MG63 (cell line): Measurements from ENCODE around the gene DNAJC18. TPM values are rescaled to one million over a fixed set of nuclear protein-coding genes. Genes with fewer than 3 reads are reported as not detected.
"Not testable (repeated sequence)": the region's sequence is repeated elsewhere in the genome, so short reads cannot be mapped to it uniquely, and the experiment has no call there.

Source experiments
- DNase-seq: peaks from one replicate; pipeline ENCODE4 v3.0.0-alpha.2; 2020
- H3K27me3 ChIP-seq: fragments of 250-450 bp; sonication (Bioruptor Pico); 2 replicates; pipeline ENCODE4 v1.5.1; 2020; ENCODE audit warnings: mild to moderate bottlenecking, moderate library complexity
- H3K36me3 ChIP-seq: fragments of 250-450 bp; sonication (Bioruptor Pico); 2 replicates; pipeline ENCODE4 v1.5.1; 2020; ENCODE audit warnings: mild to moderate bottlenecking, moderate library complexity
- H3K4me3 ChIP-seq: fragments of 250-450 bp; sonication (Bioruptor Pico); 2 replicates; pipeline ENCODE4 v1.5.1; 2020; ENCODE audit warnings: mild to moderate bottlenecking, moderate library complexity
- H3K9me3 ChIP-seq: fragments of 250-450 bp; sonication (Bioruptor Pico); 2 replicates; pipeline ENCODE4 v1.5.1; 2020; ENCODE audit warnings: mild to moderate bottlenecking, moderate library complexity
- total RNA-seq: library from RNA; depleted of rRNA; stranded (reverse); fragments of >200 nt; shearing (Covaris generic); gene quantifications from 2 replicates; pipeline ENCODE4 v1.2.3, GENCODE V29; 2014; ENCODE audit warnings: low replicate concordance

Gene DNAJC18
- total RNA-seq, 1 experiment from 2014 or later: not detected

GRCh38 chr5:139446956-139447779 lies 7.8 kb upstream of the DNAJC18 start:
- Histone ChIP-seq H3K4me3 (no peak overlapping the region), H3K9me3 (no peaks in the 10 kb centered on the region), H3K27me3 (no peaks in the 10 kb centered on the region), H3K36me3 (no peaks in the 10 kb centered on the region)
- DNase-seq: no peak

DNA sequence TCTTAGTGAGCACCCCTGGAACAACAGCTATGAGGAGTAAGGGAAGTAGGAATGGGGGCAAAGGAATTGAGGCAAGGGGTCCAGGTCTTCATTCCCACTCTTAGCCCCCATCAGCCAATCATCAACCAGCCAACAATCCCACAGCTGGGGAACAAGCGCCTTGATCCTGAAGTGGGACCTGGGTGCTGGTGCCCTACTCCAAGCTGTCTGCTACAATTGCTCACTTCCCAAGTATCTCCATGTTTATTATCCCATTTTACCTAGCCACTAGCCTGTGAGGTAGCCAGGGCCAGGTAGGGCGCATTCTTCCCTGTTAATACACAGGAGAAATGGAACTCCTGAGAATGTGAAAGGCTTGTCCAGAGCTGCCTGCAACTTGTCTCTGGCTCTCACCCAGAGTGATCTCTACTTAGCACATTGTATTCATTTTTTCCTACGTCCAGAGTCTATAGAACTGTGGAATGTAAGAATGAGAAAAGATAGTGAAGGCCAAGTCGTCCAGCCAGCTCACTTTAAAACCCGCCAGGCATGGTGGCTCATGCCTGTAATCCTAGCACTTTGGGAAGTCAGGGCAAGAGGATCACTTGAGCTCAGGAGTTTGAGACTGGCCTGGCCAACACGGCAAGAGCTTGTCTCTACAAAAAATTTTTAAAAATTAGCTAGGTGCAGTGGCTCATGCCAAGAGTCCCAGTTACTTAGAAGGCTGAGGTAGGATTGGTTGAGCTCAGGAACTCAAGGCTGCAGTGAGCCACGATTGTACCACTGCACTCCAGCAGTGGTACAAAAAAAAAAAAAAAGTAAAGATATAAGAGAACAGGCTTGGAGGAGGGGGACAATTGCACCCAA lies 6.2 kb upstream of the DNAJC18 start:
- DNase-seq: peak; percentile 80
- Histone ChIP-seq H3K4me3 (no peak overlapping the region), H3K36me3 (no peaks in the 10 kb centered on the region), H3K9me3 (no peaks in the 10 kb centered on the region), H3K27me3 (no peaks in the 10 kb centered on the region)

GRCh38 chr5:139443831-139444453 lies 4.6 kb upstream of the DNAJC18 start:
- Histone ChIP-seq H3K9me3 (no peaks in the 10 kb centered on the region), H3K36me3 (no peaks in the 10 kb centered on the region), H3K4me3 (no peak overlapping the region), H3K27me3 (no peaks in the 10 kb centered on the region)
- DNase-seq: no peak

GRCh38 chr5:139440416-139440815 lies 1.1 kb upstream of the DNAJC18 start:
- H3K36me3 ChIP-seq, DNase-seq, H3K4me3 ChIP-seq, H3K9me3 ChIP-seq, H3K27me3 ChIP-seq: not testable (repeated sequence)

GRCh38 chr5:139438707-139439012 lies 665 bp downstream of the DNAJC18 start:
- no peaks in the 10 kb centered on the region for H3K36me3 ChIP-seq
- H3K9me3 ChIP-seq: no peaks in the 10 kb centered on the region
- H3K27me3 ChIP-seq: no peaks in the 10 kb centered on the region
- no peak overlapping the region for H3K4me3 ChIP-seq
- DNase-seq: no peak

- no peaks in the 10 kb centered on the region for H3K27me3 ChIP-seq
- H3K4me3 ChIP-seq: no peak overlapping the region
- no peak for DNase-seq
- no peaks in the 10 kb centered on the region for H3K9me3 ChIP-seq
- H3K36me3 ChIP-seq: no peaks in the 10 kb centered on the region
Measured at GRCh38 chr5:139435676-139436075, 3.6 kb downstream of the DNAJC18 start.

- Histone ChIP-seq H3K9me3 (no peaks in the 10 kb centered on the region), H3K4me3 (no peak overlapping the region), H3K27me3 (no peaks in the 10 kb centered on the region), H3K36me3 (no peaks in the 10 kb centered on the region)
- no peak for DNase-seq
Measured at GRCh38 chr5:139431706-139432105, 7.6 kb downstream of the DNAJC18 start.

DNA sequence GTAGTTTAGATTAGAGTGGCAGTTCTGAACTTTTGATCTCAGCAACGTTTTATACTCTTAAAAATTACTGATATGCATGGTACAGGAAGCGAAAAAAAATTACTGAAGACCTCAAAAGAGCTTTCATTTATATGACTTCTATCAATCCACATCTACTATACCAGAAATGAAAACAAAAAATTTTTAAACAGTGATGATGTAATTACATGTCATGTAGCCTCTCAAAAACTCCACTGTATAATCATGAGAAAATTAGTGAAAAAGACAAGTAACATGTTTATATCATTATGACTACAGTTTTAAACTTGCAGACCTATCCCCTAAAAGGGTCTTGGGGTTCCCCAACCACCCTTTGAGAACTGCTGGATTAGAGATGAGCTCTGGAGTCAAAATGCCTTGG lies 9.3 kb downstream of the DNAJC18 start:
- no peak overlapping the region for H3K4me3 ChIP-seq
- DNase-seq: no peak
- no peaks in the 10 kb centered on the region for H3K36me3 ChIP-seq
- no peaks in the 10 kb centered on the region for H3K27me3 ChIP-seq
- H3K9me3 ChIP-seq: no peaks in the 10 kb centered on the region

GRCh38 chr5:139426203-139426885 lies 13.0 kb downstream of the DNAJC18 start:
- no peaks in the 10 kb centered on the region for H3K36me3 ChIP-seq
- H3K27me3 ChIP-seq: no peaks in the 10 kb centered on the region
- no peaks in the 10 kb centered on the region for H3K9me3 ChIP-seq
- no peak overlapping the region for H3K4me3 ChIP-seq
- peak; percentile 58 for DNase-seq

- no peaks in the 10 kb centered on the region for H3K9me3 ChIP-seq
- no peak for DNase-seq
- no peaks in the 10 kb centered on the region for H3K36me3 ChIP-seq
- H3K27me3 ChIP-seq: no peaks in the 10 kb centered on the region
- H3K4me3 ChIP-seq: no peak overlapping the region
Measured at GRCh38 chr5:139425497-139425896, 13.8 kb downstream of the DNAJC18 start.

DNA sequence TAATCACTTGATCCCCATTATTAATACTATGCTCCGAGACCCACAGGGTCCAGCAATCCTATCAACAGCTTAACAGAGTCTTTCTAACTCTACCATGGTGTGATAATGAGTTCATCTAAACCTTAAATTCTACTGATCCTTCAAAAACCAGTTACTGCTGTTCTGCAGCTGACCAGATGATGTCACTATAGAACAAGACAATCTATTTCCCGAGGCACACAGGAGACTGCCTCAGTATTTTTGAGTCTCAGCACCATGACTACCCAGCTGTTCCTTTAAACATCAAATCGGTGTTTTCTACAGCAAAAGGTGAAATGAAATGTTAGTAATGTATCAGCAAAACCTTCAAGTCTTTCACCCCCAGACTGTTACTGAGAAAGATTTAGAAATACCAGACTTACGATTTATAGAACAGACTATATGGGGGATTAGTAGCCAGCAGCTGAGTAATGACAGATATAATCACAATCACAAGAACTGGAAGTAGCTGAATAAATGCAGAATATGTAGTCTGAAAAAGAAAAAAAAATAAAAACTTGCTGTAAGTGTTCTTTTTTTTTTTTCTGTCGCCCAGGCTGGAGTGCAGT lies 16.9 kb downstream of the DNAJC18 start:
- Histone ChIP-seq H3K9me3 (no peaks in the 10 kb centered on the region), H3K36me3 (no peaks in the 10 kb centered on the region), H3K27me3 (no peaks in the 10 kb centered on the region), H3K4me3 (no peak overlapping the region)
- no peak for DNase-seq

GRCh38 chr5:139419226-139420192 lies 19.8 kb downstream of the DNAJC18 start:
- H3K4me3 ChIP-seq: no peak overlapping the region
- no peaks in the 10 kb centered on the region for H3K9me3 ChIP-seq
- no peaks in the 10 kb centered on the region for H3K27me3 ChIP-seq
- DNase-seq: no peak
- no peaks in the 10 kb centered on the region for H3K36me3 ChIP-seq

GRCh38 chr5:139418793-139419192 lies 20.5 kb downstream of the DNAJC18 start:
- DNase-seq: no peak
- H3K4me3 ChIP-seq: no peak overlapping the region
- no peaks in the 10 kb centered on the region for H3K9me3 ChIP-seq
- H3K27me3 ChIP-seq: no peaks in the 10 kb centered on the region
- H3K36me3 ChIP-seq: no peaks in the 10 kb centered on the region

- Histone ChIP-seq H3K4me3 (no peak overlapping the region), H3K9me3 (no peaks in the 10 kb centered on the region), H3K27me3 (no peaks in the 10 kb centered on the region), H3K36me3 (no peaks in the 10 kb centered on the region)
- DNase-seq: peak; percentile 29
Measured at GRCh38 chr5:139417214-139417613, 22.1 kb downstream of the DNAJC18 start.

- H3K4me3 ChIP-seq: no peak overlapping the region
- peak; percentile 93 for DNase-seq
- no peaks in the 10 kb centered on the region; the same call in 1 of the 2 replicates for H3K27me3 ChIP-seq
- H3K36me3 ChIP-seq: no peaks in the 10 kb centered on the region
- no peaks in the 10 kb centered on the region for H3K9me3 ChIP-seq
Measured at GRCh38 chr5:139416651-139417050, 22.7 kb downstream of the DNAJC18 start.

DNA sequence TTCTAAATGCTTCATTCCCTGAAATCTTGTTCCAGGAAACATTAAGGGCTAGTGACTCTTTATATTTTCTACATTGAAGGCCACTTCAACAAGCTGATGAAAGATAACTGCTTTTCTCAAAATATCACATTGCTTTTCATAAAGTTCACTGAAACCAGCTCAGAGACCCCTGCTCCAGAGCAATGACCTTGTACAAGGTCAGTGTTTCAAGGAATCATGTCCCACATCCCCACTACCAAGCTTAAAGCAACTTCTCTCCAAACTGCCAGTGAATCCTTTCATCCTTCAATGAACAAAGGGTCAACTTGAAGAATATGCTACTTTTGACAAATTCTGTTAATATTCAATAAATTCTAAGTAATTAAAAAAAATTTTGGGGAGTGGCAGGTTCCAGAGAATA lies 23.5 kb downstream of the DNAJC18 start:
- Histone ChIP-seq H3K4me3 (no peak overlapping the region), H3K9me3 (no peaks in the 10 kb centered on the region), H3K27me3 (no peaks in the 10 kb centered on the region; the same call in 1 of the 2 replicates), H3K36me3 (no peaks in the 10 kb centered on the region)
- DNase-seq: no peak
